ENCODE measurements around the gene STS. TPM values are rescaled to one million over a fixed set of nuclear protein-coding genes. Genes with fewer than 3 reads are reported as not detected.

The STS gene
- total RNA-seq, 1 experiment from 2014 or later, result 0.54 TPM

GRCh38 chrX:7154041-7154597 lies 6.6 kb downstream of the STS start:
- POLR2A ChIA-PET, result no interaction called here
- H3K9me2 ChIP-seq (ENCODE audit: insufficient read depth), result no peaks in the 10 kb centered on the region
- H3K9me3 ChIP-seq (ENCODE audit: control insufficient read depth in 1 of 2, insufficient read depth in 1 of 2, low read depth in 1 of 2, low read length in 2 of 2), result no peaks in the 10 kb centered on the region
- RAD21 ChIA-PET (ENCODE audit: low non-redundant PET in 1 of 2, low total read pairs in 2 of 2, uncharacterized antibody in 2 of 2, unreplicated experiment in 2 of 2), result no interaction called here
- no peak overlapping the region for H3K27ac ChIP-seq (ENCODE audit: low read depth, low read length)
- no peaks in the 10 kb centered on the region for H3K4me1 ChIP-seq (ENCODE audit: control insufficient read depth in 1 of 2, insufficient read depth in 2 of 2, low read length in 2 of 2)
- no peaks in the 10 kb centered on the region for H3K79me2 ChIP-seq (ENCODE audit: insufficient read depth, low read length)
- no peaks in the 10 kb centered on the region for H4K20me1 ChIP-seq (ENCODE audit: insufficient read depth)
- H3K36me3 ChIP-seq (ENCODE audit: control insufficient read depth in 1 of 2, insufficient read depth in 2 of 2, low read length in 2 of 2), result no peaks in the 10 kb centered on the region
- no TSS peak for BruUV-seq (replicated peaks)
- no peak overlapping the region for H3K4me2 ChIP-seq (ENCODE audit: low read length)
- H3K27me3 ChIP-seq (ENCODE audit: insufficient read depth, low read length), result no peaks in the 10 kb centered on the region
- TF ChIP-seq ELF1 (IDR thresholded peaks at IDR 0.05; ENCODE audit: borderline replicate concordance, low read depth) (no peak), RAD21 (IDR thresholded peaks at IDR 0.05; ENCODE audit: low read depth) (no peak), ATF3 (IDR thresholded peaks at IDR 0.05) (no peak), MAX (IDR thresholded peaks at IDR 0.05) (no peak), JUND (IDR thresholded peaks at IDR 0.05) (no peak), SP1 (IDR thresholded peaks at IDR 0.05; ENCODE audit: low read depth) (no peak), SIN3A (IDR thresholded peaks at IDR 0.05; ENCODE audit: low read depth) (no peak), FOSL1 (IDR thresholded peaks at IDR 0.05; ENCODE audit: low read depth) (no peak), EGR1 (IDR thresholded peaks at IDR 0.05; ENCODE audit: low read depth) (no peak), CTCF (IDR thresholded peaks at IDR 0.05 in 2 of 3, conservative IDR thresholded peaks at IDR 0.05 in 1 of 3; ENCODE audit: borderline replicate concordance in 1 of 3, insufficient read depth in 1 of 3, low read depth in 2 of 3, low read length in 2 of 3) (no peak), CBX3 (IDR thresholded peaks at IDR 0.05; ENCODE audit: low read depth) (no peak), YY1 (IDR thresholded peaks at IDR 0.05; ENCODE audit: extremely low read depth, insufficient replicate concordance, low read depth, low read length) (no peak), POLR2A (IDR thresholded peaks at IDR 0.05; ENCODE audit: borderline replicate concordance, extremely low read depth, insufficient read depth, insufficient read length) (no peak), POLR2AphosphoS5 (IDR thresholded peaks at IDR 0.05; ENCODE audit: low read depth, low read length) (no peak), ZBTB33 (IDR thresholded peaks at IDR 0.05; ENCODE audit: extremely low read depth, insufficient replicate concordance, low read length) (no peak), ZFX (IDR thresholded peaks at IDR 0.05) (no peak), CEBPB (IDR thresholded peaks at IDR 0.05; ENCODE audit: low read depth) (no peak), ZNF274 (IDR thresholded peaks at IDR 0.05; ENCODE audit: low read depth, low read length) (no peak)
- CTCF ChIA-PET, result no interaction called here
- no peak overlapping the region for H2AFZ ChIP-seq (ENCODE audit: low read depth, low read length, poor library complexity, severe bottlenecking)
- intact Hi-C loops (cut with micrococcal nuclease), result no loop called here
- ATAC-seq, result no peak
- no peak overlapping the region for H3K9ac ChIP-seq (ENCODE audit: low read length)
- no peak overlapping the region for H3K4me3 ChIP-seq (replicated peaks in 1 of 2; ENCODE audit: low read depth in 1 of 2, low read length in 2 of 2)
- DNase-seq (ENCODE audit: low read depth, low spot score), result no peak
